ENCODE results near the gene CNTNAP2. TPM values are rescaled to one million over a fixed set of nuclear protein-coding genes. Genes with fewer than 3 reads are reported as not detected.
A peak's percentile ranks its signal among the peaks of the same experiment; 100 is the strongest.

The CNTNAP2 gene
- 42.5 and 45.0 TPM in 2 replicates for total RNA-seq (2022)
- percentile 29 among the genes with signal in this experiment for Bru-seq, nascent RNA
- BruChase-seq, experiment 1, labeled RNA remaining after a 2-hour chase: percentile 31 among the genes with signal in this experiment
- percentile 43 among the genes with signal in this experiment for BruChase-seq, experiment 2, labeled RNA remaining after a 6-hour chase
- long read RNA-seq, full-length matches to known transcripts: 46 of 64 reads
- long read RNA-seq, partial matches to known transcripts: 5 of 64 reads
- long read RNA-seq, other reads (novel, unspliced or antisense): 13 of 64 reads

DNA sequence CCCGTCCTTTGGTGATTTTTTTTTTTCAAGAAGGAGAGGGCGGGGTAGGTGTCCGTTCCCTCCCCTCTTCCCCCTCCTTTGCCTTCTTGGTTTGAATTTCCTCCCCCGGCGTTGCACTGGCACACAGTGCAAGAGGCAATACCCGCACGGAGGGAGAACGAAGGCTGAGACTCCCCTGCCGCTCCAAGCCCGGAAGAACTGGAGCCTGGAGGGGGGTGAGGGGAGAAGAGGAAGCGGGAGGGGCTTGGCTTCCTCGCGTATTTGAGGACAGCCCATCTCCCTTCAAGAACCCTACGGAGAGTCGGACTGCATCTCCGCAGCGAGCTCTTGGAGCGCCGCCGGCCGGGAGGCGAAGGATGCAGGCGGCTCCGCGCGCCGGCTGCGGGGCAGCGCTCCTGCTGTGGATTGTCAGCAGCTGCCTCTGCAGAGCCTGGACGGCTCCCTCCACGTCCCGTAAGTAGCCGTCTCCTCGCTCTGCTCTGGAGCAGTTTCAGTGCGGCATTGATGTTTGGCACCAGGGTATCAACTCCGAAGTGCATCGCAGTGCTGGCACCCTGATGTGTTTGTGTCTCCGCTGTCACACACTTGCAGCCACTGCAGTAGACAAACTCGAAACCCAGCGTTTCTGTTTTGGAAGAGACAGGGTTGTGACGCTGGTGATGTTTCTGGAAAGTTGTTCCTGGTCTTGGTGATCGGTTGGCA, at the start of gene CNTNAP2:
CNTNAP2 (plus strand) TSS at position 281 of the 702 bp plus-strand sequence; CDS start at position 357, 76 bp downstream.
- intact Hi-C loops (cut with micrococcal nuclease; ENCODE audit: unreplicated experiment): no loop called here
- peak within 1 kb of the TSS; percentile 81 for H3K4me3 Mint-ChIP-seq (ENCODE audit: unreplicated experiment)
- Histone ChIP-seq H3K4me1 (no peaks in the 10 kb centered on the region), H3K9me3 (no peaks in the 10 kb centered on the region), H3K36me3 (ENCODE audit: control insufficient read depth, insufficient read depth, low read length) (no peaks in the 10 kb centered on the region), H3K27me3 (replicated peaks; ENCODE audit: control insufficient read depth, insufficient read depth, low read length) (no peaks in the 10 kb centered on the region; the same call in 1 of the 2 replicates), H3K4me3 (ENCODE audit: low read depth, low read length) (peak within 1 kb of the TSS; percentile 21)
- POLR2A ChIA-PET: no interaction called here
- peaks cover 11% of the 10 kb centered on the region for H3K27me3 Mint-ChIP-seq (ENCODE audit: insufficient read depth, unreplicated experiment)
- H3K4me1 Mint-ChIP-seq (ENCODE audit: low read depth, unreplicated experiment): peaks cover 12% of the 10 kb centered on the region
- peak; percentile 6 to 25 for DNase-seq
- TF ChIP-seq CTCF (IDR thresholded peaks at IDR 0.05; ENCODE audit: insufficient read depth in 1 of 2, low read depth in 1 of 2, low read length in 1 of 2, severe bottlenecking in 1 of 2, unreplicated experiment in 1 of 2): no peak
- no peaks in the 10 kb centered on the region for H3K36me3 Mint-ChIP-seq (ENCODE audit: insufficient read depth, unreplicated experiment)
- CTCF ChIA-PET: no interaction called here
- no TSS peak for BruUV-seq (replicated peaks)
- no peak within 1 kb of the TSS for H3K27ac Mint-ChIP-seq (ENCODE audit: unreplicated experiment)
- H3K9me3 Mint-ChIP-seq (ENCODE audit: unreplicated experiment): no peaks in the 10 kb centered on the region

DNA sequence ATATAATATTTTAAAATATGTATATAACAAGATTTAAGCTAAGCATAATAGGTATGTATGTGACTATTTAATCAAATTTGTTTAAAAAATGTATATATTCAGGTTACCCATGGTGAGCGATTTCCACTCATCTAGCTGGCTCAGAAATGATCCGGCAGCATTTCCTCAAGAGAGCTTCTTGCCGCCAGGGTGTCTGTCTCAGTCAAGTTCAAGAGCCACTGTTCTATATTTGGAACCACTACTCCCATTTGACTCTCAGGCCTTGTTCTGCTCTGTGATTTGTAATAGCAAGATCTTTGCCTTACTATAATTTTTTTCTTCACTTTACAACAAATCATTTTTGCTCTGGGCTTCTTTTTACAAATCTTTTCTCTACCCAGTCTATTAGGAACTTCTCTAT, 48.7 kb upstream of the CNTNAP2 start:
- intact Hi-C loops (cut with micrococcal nuclease; ENCODE audit: unreplicated experiment): no loop called here
- Mint-ChIP-seq H3K27ac (ENCODE audit: unreplicated experiment) (no peak overlapping the region), H3K4me1 (ENCODE audit: low read depth, unreplicated experiment) (no peaks in the 10 kb centered on the region), H3K36me3 (ENCODE audit: insufficient read depth, unreplicated experiment) (no peaks in the 10 kb centered on the region), H3K4me3 (ENCODE audit: unreplicated experiment) (no peak overlapping the region), H3K9me3 (ENCODE audit: unreplicated experiment) (no peaks in the 10 kb centered on the region), H3K27me3 (ENCODE audit: insufficient read depth, unreplicated experiment) (no peaks in the 10 kb centered on the region)
- POLR2A ChIA-PET: no interaction called here
- Histone ChIP-seq H3K36me3 (ENCODE audit: control insufficient read depth, insufficient read depth, low read length) (no peaks in the 10 kb centered on the region), H3K4me3 (ENCODE audit: low read depth, low read length) (no peak overlapping the region), H3K4me1 (no peaks in the 10 kb centered on the region), H3K27me3 (replicated peaks; ENCODE audit: control insufficient read depth, insufficient read depth, low read length) (no peaks in the 10 kb centered on the region), H3K9me3 (no peaks in the 10 kb centered on the region)
- BruUV-seq (replicated peaks): no TSS peak
- CTCF ChIA-PET: no interaction called here
- TF ChIP-seq CTCF (IDR thresholded peaks at IDR 0.05; ENCODE audit: insufficient read depth in 1 of 2, low read depth in 1 of 2, low read length in 1 of 2, severe bottlenecking in 1 of 2, unreplicated experiment in 1 of 2): no peak
- no peak for DNase-seq

- Histone ChIP-seq H3K36me3 (ENCODE audit: control insufficient read depth, insufficient read depth, low read length) (no peaks in the 10 kb centered on the region), H3K9me3 (no peaks in the 10 kb centered on the region), H3K4me1 (no peaks in the 10 kb centered on the region), H3K27me3 (replicated peaks; ENCODE audit: control insufficient read depth, insufficient read depth, low read length) (no peaks in the 10 kb centered on the region), H3K4me3 (ENCODE audit: low read depth, low read length) (no peak overlapping the region)
- H3K27me3 Mint-ChIP-seq (ENCODE audit: insufficient read depth, unreplicated experiment): no peaks in the 10 kb centered on the region
- BruUV-seq (replicated peaks): no TSS peak
- no peak for TF ChIP-seq CTCF (IDR thresholded peaks at IDR 0.05; ENCODE audit: insufficient read depth in 1 of 2, low read depth in 1 of 2, low read length in 1 of 2, severe bottlenecking in 1 of 2, unreplicated experiment in 1 of 2)
- intact Hi-C loops (cut with micrococcal nuclease; ENCODE audit: unreplicated experiment): no loop called here
- ChIA-PET POLR2A (no interaction called here), CTCF (no interaction called here)
- H3K36me3 Mint-ChIP-seq (ENCODE audit: insufficient read depth, unreplicated experiment): no peaks in the 10 kb centered on the region
- no peak for DNase-seq
- H3K4me1 Mint-ChIP-seq (ENCODE audit: low read depth, unreplicated experiment): no peaks in the 10 kb centered on the region
- H3K9me3 Mint-ChIP-seq (ENCODE audit: unreplicated experiment): no peaks in the 10 kb centered on the region
- H3K4me3 Mint-ChIP-seq (ENCODE audit: unreplicated experiment): no peak overlapping the region
- no peak overlapping the region for H3K27ac Mint-ChIP-seq (ENCODE audit: unreplicated experiment)
These were observed 42.3 kb upstream of the CNTNAP2 start for GRCh38 chr7:146074195-146074765.

All from Caco-2 (cell line).